ENCODE data around the gene ZSCAN1.

The ZSCAN1 gene

GRCh38 chr19:58021541-58022282 is 12.1 kb upstream of the ZSCAN1 start:
- DNase-seq, result peak; percentile 42
- Mint-ChIP-seq H3K9me3 (peaks cover 43% of the 10 kb centered on the region), H3K36me3 (ENCODE audit: low read depth) (peaks cover 1% of the 10 kb centered on the region), H3K27ac (no peak overlapping the region), H3K4me3 (no peak overlapping the region), H3K27me3 (no peaks in the 10 kb centered on the region), H3K4me1 (no peaks in the 10 kb centered on the region)
- ATAC-seq, result peak; percentile 69

DNA sequence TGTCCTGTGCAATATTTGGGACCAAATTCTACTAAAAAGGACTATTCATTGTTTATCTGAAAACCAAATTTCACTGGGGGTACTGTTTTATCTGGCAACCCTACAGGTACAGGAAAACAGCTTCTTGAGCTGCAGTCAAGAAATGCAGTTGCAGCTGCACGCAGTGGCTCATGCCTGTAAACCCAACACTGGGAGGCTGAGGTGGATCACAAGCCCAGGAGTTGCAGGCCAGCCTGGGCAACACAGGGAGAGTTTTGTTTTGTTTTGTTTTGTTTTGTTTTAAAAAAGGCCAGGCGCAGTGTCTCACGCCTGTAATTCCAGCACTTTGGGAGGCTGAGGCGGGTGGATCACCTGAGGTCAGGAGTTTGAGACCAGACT is 11.6 kb upstream of the ZSCAN1 start:
- H3K9me3 Mint-ChIP-seq, result peaks cover 43% of the 10 kb centered on the region
- no peaks in the 10 kb centered on the region for H3K4me1 Mint-ChIP-seq
- no peak overlapping the region for H3K27ac Mint-ChIP-seq
- no peak overlapping the region for H3K4me3 Mint-ChIP-seq
- no peak for ATAC-seq
- DNase-seq, result no peak
- H3K27me3 Mint-ChIP-seq, result no peaks in the 10 kb centered on the region
- H3K36me3 Mint-ChIP-seq (ENCODE audit: low read depth), result peaks cover 1% of the 10 kb centered on the region

DNA sequence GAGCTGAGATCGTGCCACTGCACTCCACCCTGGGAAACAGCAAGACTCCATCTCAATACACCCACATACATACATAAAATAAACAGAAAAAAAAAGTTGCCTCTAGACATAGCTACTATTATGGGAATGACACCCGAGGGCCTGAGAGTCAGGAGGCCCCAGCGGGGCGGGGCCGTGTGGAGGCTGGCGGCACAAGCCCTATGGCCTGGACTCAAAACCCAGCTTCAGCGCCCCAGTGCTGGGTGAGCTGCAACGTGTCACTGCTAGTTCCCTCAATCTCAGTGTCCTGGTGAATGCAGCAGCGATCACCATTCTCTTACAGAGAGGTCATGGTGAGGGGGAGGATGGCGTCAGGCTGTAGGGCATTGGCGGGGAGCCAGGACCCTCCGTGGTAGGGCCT is 9.2 kb upstream of the ZSCAN1 start:
- ATAC-seq, result no peak
- H3K4me3 Mint-ChIP-seq, result no peak overlapping the region
- H3K9me3 Mint-ChIP-seq, result peaks cover 52% of the 10 kb centered on the region

DNA sequence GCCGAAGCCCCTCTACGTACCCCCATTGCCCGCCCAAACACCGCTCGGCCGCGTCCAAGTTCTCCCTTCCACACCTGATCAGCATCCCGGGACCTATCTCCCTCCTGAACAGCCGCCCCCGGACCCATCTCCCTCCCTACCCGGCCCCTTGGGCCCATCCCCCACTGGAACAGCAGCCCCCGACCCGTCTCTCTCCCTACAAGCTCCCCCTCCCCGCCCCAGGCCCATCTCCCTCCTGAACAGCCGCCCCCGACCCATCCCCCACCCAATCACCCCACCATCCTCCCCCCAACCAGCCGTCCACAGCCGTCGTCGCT is 610 bp downstream of the ZSCAN1 start:
- H3K4me1 Mint-ChIP-seq, result no peaks in the 10 kb centered on the region
- ATAC-seq (no peak), DNase-seq (no peak)
- H3K36me3 Mint-ChIP-seq (ENCODE audit: low read depth), result peaks cover 26% of the 10 kb centered on the region
- H3K9me3 Mint-ChIP-seq, result peaks cover 33% of the 10 kb centered on the region
- no peak overlapping the region for H3K4me3 Mint-ChIP-seq
- H3K27ac Mint-ChIP-seq, result no peak overlapping the region
- H3K27me3 Mint-ChIP-seq, result peaks cover 25% of the 10 kb centered on the region

More for the DNA sequence above, 9.2 kb upstream of the ZSCAN1 start:
- Mint-ChIP-seq H3K27me3 (peaks cover 2% of the 10 kb centered on the region), H3K4me1 (no peaks in the 10 kb centered on the region), H3K36me3 (ENCODE audit: low read depth) (peaks cover 1% of the 10 kb centered on the region), H3K27ac (no peak overlapping the region)
- DNase-seq, result no peak

DNA sequence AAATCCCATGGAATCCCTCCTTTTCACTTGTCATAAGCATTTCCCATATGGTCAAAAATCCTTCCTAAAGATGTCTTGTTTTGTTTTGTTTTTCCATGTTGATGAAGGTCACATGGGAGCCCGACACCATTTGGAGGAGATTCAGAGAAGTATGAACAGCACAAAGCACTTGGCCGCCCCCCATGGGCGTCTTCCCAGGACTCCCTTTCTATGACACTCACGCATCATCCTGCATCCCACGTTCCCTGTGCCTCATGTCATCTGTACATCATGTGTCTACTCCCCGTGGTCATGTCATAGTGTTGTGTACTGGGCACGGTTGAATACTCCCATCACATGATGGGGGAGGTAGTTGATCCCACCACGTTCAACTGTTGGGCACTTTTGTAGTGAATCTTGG is 2.0 kb downstream of the ZSCAN1 start:
- DNase-seq (no peak), ATAC-seq (no peak)
- peaks cover 24% of the 10 kb centered on the region for H3K27me3 Mint-ChIP-seq
- H3K9me3 Mint-ChIP-seq, result peaks cover 31% of the 10 kb centered on the region
- peaks cover 27% of the 10 kb centered on the region for H3K36me3 Mint-ChIP-seq (ENCODE audit: low read depth)
- no peak overlapping the region for H3K4me3 Mint-ChIP-seq
- H3K4me1 Mint-ChIP-seq, result no peaks in the 10 kb centered on the region
- H3K27ac Mint-ChIP-seq, result no peak overlapping the region

- DNase-seq (no peak), ATAC-seq (no peak)
- H3K4me1 Mint-ChIP-seq, result no peaks in the 10 kb centered on the region
- no peak overlapping the region for H3K27ac Mint-ChIP-seq
- H3K4me3 Mint-ChIP-seq, result no peak overlapping the region
- H3K9me3 Mint-ChIP-seq, result peaks cover 29% of the 10 kb centered on the region
- peaks cover 20% of the 10 kb centered on the region for H3K27me3 Mint-ChIP-seq
- peaks cover 30% of the 10 kb centered on the region for H3K36me3 Mint-ChIP-seq (ENCODE audit: low read depth)
Measured at GRCh38 chr19:58037927-58038687, 4.3 kb downstream of the ZSCAN1 start.

- peaks cover 20% of the 10 kb centered on the region for H3K27me3 Mint-ChIP-seq
- no peak overlapping the region for H3K4me3 Mint-ChIP-seq
- H3K4me1 Mint-ChIP-seq, result no peaks in the 10 kb centered on the region
- ATAC-seq (no peak), DNase-seq (no peak)
- H3K27ac Mint-ChIP-seq, result no peak overlapping the region
- peaks cover 34% of the 10 kb centered on the region for H3K9me3 Mint-ChIP-seq
- peaks cover 29% of the 10 kb centered on the region for H3K36me3 Mint-ChIP-seq (ENCODE audit: low read depth)
Measured at GRCh38 chr19:58038688-58039204, 4.9 kb downstream of the ZSCAN1 start.

DNA sequence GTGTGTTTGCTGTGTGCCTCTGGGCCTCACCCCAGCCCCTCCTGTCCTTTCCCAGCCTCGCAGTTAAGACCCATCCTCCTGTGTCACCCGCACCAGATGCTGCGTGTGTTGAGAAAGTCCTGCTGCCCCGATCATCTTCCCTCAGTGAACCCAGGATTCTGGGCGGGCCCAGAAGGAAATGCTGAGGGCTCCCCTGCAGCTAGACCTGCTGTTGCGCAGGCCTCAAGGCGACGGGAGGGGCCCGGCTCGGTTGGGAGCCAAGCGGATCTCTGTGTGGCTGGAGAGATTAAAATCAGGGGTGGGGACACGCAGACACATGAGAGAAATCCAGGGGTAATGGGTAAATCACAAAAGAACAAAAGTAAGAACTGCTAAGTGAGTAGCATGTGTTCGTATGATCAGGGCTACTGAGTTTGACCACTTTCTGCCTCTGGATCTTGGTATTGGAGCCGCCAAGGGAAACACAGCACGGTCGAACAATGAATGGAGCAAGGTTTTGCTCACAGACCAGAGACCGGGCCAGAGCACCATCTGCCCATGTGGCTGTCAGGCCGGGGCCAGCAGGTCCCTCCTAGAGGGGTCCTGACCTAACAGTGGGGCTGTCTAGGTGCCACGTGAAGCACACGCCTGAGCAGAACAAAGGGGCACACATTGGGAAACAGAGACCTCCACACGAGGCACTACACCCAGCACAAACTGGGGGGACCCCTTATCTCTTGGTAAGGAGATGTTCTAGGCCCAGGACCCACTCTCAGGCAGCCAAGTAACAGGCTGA is 7.1 kb downstream of the ZSCAN1 start:
- peaks cover 7% of the 10 kb centered on the region for H3K27me3 Mint-ChIP-seq
- H3K27ac Mint-ChIP-seq, result no peak overlapping the region
- peaks cover 28% of the 10 kb centered on the region for H3K9me3 Mint-ChIP-seq
- peaks cover 17% of the 10 kb centered on the region for H3K36me3 Mint-ChIP-seq (ENCODE audit: low read depth)
- no peak overlapping the region for H3K4me3 Mint-ChIP-seq
- no peak for DNase-seq
- ATAC-seq, result no peak
- no peaks in the 10 kb centered on the region for H3K4me1 Mint-ChIP-seq

DNA sequence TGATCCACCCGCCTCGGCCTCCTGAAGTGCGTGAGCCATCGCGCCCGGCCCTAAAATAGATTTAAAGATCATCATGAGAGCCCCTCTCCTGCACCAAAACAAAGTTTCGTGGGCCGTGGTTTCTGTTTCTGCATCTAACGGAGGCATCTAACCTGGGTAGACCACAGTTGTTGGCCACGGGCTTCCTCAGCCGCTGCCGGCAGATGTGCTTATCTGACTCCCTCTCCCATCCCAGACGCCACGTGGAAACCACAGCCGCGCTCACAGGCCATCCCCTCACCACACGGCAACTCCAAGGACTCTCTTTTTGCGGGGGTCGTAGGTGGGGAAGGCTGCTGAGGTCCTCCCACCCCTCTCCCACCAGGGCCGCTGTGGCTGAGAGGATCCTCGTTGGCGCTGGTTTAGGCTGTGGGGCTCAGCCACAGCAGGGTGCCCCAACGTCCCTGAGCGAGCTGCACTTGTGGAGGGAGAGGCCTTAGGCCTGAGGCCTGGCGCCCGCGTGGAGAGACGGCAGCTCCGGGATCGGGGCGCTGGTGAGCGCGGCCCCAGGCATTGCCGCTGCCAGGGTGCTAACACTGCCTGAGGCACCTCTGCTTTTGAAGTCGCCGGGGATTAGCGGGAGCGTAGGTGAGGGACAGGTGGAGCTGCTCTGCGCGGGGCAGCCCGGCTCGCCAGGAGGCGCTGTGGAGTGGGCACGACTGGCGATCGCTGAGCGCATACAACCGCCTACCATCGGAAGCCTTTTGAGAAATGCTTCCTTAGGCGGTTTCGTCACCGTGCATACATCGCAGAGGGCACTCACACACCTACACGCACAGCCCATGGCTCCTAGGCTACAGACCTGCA is 8.9 kb downstream of the ZSCAN1 start:
- Mint-ChIP-seq H3K27ac (no peak overlapping the region), H3K27me3 (peaks cover 2% of the 10 kb centered on the region), H3K9me3 (peaks cover 25% of the 10 kb centered on the region), H3K4me1 (no peaks in the 10 kb centered on the region), H3K36me3 (ENCODE audit: low read depth) (peaks cover 19% of the 10 kb centered on the region), H3K4me3 (no peak overlapping the region)
- ATAC-seq (no peak), DNase-seq (no peak)

- H3K4me3 Mint-ChIP-seq, result no peak overlapping the region
- no peak for ATAC-seq
- no peak overlapping the region for H3K27ac Mint-ChIP-seq
- no peak for DNase-seq
- H3K9me3 Mint-ChIP-seq, result peaks cover 28% of the 10 kb centered on the region
- peaks cover 16% of the 10 kb centered on the region for H3K36me3 Mint-ChIP-seq (ENCODE audit: low read depth)
- no peaks in the 10 kb centered on the region for H3K27me3 Mint-ChIP-seq
- H3K4me1 Mint-ChIP-seq, result no peaks in the 10 kb centered on the region
Measured at GRCh38 chr19:58044391-58044790, 10.6 kb downstream of the ZSCAN1 start.

DNA sequence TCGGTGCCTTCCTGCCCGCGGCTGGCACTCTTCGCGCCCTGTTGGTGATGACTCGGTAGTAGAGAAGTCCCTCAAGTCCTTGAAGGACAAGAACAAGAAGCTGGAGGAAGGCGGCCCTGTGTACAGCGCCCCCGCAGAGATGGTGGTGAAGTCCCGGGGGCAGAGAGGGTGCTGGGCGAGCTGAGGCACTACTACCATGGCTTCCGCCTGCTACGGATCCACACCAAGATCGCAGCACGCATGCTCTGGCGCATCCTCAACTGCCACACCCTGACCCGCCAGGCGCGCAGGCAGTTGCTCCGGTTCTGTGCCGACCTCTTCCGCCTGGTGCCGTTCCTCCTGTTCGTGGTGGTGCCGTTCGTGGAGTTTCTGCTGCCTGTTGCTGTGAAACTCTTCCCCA is 11.1 kb downstream of the ZSCAN1 start:
- H3K27me3 Mint-ChIP-seq, result no peaks in the 10 kb centered on the region
- no peak overlapping the region for H3K4me3 Mint-ChIP-seq
- H3K4me1 Mint-ChIP-seq, result no peaks in the 10 kb centered on the region
- H3K36me3 Mint-ChIP-seq (ENCODE audit: low read depth), result peaks cover 16% of the 10 kb centered on the region
- ATAC-seq, result no peak
- H3K27ac Mint-ChIP-seq, result no peak overlapping the region
- no peak for DNase-seq
- peaks cover 33% of the 10 kb centered on the region for H3K9me3 Mint-ChIP-seq

DNA sequence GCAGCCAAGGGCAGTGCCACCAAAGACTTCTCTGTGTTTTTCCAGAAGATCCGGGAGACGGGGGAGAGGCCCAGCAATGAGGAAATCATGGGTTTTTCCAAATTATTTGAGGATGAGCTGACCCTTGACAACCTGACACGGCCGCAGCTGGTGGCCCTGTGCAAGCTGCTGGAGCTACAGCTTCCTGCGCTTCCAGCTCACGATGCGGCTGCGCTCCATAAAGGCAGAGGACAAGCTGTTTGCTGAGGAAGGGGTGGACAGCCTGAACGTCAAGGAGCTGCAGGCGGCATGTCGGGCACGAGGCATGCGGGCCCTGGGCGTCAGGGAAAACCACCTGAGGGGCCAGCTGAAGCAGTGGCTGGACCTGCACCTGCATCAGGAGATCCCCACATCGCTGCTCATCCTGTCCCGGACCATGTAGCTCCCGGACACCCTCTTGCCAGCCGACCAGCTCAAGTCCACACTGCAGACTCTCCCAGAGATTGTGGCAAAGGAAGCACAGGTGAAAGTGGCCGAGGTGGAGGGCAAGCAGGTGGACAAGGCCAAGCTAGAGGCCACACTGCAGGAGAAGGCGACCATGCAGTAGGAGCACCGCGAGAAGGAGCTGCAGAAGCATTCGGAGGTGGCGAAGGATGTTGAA is 11.7 kb downstream of the ZSCAN1 start:
- Mint-ChIP-seq H3K4me3 (no peak overlapping the region), H3K27me3 (no peaks in the 10 kb centered on the region), H3K36me3 (ENCODE audit: low read depth) (peaks cover 16% of the 10 kb centered on the region), H3K27ac (no peak overlapping the region), H3K4me1 (no peaks in the 10 kb centered on the region), H3K9me3 (peaks cover 34% of the 10 kb centered on the region)
- no peak for DNase-seq
- no peak for ATAC-seq

GRCh38 chr19:58046856-58047255 is 13.0 kb downstream of the ZSCAN1 start:
- no peak overlapping the region for H3K27ac Mint-ChIP-seq
- ATAC-seq (no peak), DNase-seq (no peak)
- H3K9me3 Mint-ChIP-seq, result peaks cover 44% of the 10 kb centered on the region
- H3K4me1 Mint-ChIP-seq, result no peaks in the 10 kb centered on the region
- H3K4me3 Mint-ChIP-seq, result no peak overlapping the region
- H3K27me3 Mint-ChIP-seq, result no peaks in the 10 kb centered on the region
- H3K36me3 Mint-ChIP-seq (ENCODE audit: low read depth), result peaks cover 13% of the 10 kb centered on the region

DNA sequence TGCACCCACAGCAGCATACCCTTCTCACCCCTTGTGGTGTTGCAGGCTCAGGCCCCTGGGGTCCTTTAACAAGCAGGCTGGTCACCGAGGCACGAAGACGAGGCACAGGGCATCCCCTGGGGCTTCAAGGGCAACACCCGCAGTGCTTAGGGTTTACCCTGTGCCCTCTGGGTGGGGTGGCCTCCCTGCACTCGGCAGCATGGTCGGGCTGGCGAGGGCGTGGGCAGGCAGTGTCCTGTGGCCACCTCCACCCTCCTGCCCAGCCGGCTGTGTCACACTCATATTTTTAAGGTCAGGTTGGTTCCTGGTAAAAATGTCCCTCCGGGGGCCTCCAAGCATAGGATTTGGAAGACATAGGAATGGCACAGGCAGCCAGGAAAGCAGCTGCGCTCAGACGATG is 13.8 kb downstream of the ZSCAN1 start:
- H3K27me3 Mint-ChIP-seq, result no peaks in the 10 kb centered on the region
- H3K4me1 Mint-ChIP-seq, result no peaks in the 10 kb centered on the region
- peaks cover 18% of the 10 kb centered on the region for H3K36me3 Mint-ChIP-seq (ENCODE audit: low read depth)
- H3K4me3 Mint-ChIP-seq, result no peak overlapping the region
- H3K9me3 Mint-ChIP-seq, result peaks cover 47% of the 10 kb centered on the region
- no peak overlapping the region for H3K27ac Mint-ChIP-seq
- no peak for ATAC-seq
- no peak for DNase-seq
